ENCODE data around the gene ZNF512. TPM values are rescaled to one million over a fixed set of nuclear protein-coding genes. Genes with fewer than 3 reads are reported as not detected.

ZNF512 gene
- total and polyA plus RNA-seq, 2 of the 13 experiments (the other 11 are each of a cell fraction or from before 2014, with no cell fraction given) = 29.8 to 31.0 TPM

GRCh38 chr2:27664154-27664574, 81.3 kb downstream of the ZNF512 start (continued):
- TF ChIP-seq CSRNP2 (CRISPR knock-in tag; conservative IDR thresholded peaks at IDR 0.05; ENCODE audit: low read depth) (no peak), ZNF44 (CRISPR knock-in tag; IDR thresholded peaks at IDR 0.05) (0 out of 2 replicates have a peak, but pooled peaks have one; percentile 5), NKX3-1 (CRISPR knock-in tag; IDR thresholded peaks at IDR 0.05) (no peak), ZNF33B (CRISPR knock-in tag; IDR thresholded peaks at IDR 0.05) (peak; percentile 80; the same call in 1 of the 2 replicates), ZFX (CRISPR knock-in tag; IDR thresholded peaks at IDR 0.05; ENCODE audit: low read depth) (no peak; the same call in 1 of the 2 replicates), SMAD9 (CRISPR knock-in tag; IDR thresholded peaks at IDR 0.05) (0 out of 2 replicates have a peak, but pooled peaks have one; percentile 33), NR0B2 (CRISPR knock-in tag; IDR thresholded peaks at IDR 0.05) (no peak), CREB3 (CRISPR knock-in tag; IDR thresholded peaks at IDR 0.05) (peak; percentile 6; the same call in 1 of the 2 replicates), RBM39 (IDR thresholded peaks at IDR 0.05; ENCODE audit: low read depth, low read length, poor library complexity, severe bottlenecking) (peak; percentile 23), GABPA (IDR thresholded peaks at IDR 0.05; ENCODE audit: low read depth, low read length) (no peak), GABPA (CRISPR knock-in tag; IDR thresholded peaks at IDR 0.05; ENCODE audit: low read depth) (no peak)
